Retinal pigment epithelial cell (primary cell): ENCODE measurements around the gene ITGA11.

Source experiments
- DNase-seq: peaks from one replicate; pipeline ENCODE4 v3.0.0-alpha.2; 2010; ENCODE audit warnings: low read depth
- H3K4me3 ChIP-seq: 2 replicates; pipeline ENCODE4 v1.5.1; 2011; ENCODE audit warnings: mild to moderate bottlenecking, low read length, control low read depth, moderate library complexity
- TF ChIP-seq, protein P1 (sequence below): conservative IDR thresholded peaks from 2 replicates; pipeline ENCODE4 v1.5.1; 2011; ENCODE audit warnings: low read depth, low read length, control low read depth, inconsistent platforms

The ITGA11 gene

DNA sequence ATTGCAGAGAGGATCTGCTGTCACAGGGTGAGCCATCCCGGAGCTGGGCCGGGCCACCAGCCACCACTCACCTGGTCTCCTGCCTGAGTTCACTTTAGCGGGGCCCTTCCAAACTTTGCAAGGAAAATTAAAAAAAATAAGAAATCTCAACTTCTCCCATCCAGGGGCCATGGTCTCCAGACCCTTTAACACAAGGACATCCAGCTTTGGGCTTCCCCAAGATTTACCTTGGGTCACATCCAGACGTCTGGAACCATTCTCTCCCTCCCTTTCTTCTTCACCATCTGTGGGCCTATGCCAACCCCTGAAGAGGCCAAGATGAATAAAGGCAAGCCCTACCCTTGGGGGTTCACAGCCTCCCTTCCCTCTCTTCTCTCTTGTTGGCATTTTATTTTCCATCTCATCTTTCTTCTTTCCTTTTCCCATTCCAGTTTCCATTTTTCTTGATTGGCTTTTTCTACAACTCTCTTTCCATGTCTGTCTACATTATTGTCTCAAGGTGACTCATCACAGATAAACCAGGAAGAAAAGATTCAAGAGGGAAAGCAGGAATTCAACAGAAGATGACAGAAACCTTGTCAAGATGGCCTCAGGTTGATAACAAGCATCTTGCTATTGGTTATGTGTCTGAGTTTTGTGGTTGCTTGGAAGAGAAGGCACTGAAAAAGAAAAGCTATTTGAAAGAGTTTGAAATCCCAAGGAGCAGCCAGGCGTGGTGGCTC, 49.5 kb downstream of the ITGA11 start:
- no peak overlapping the region for H3K4me3 ChIP-seq
- TF ChIP-seq, protein P1, sequence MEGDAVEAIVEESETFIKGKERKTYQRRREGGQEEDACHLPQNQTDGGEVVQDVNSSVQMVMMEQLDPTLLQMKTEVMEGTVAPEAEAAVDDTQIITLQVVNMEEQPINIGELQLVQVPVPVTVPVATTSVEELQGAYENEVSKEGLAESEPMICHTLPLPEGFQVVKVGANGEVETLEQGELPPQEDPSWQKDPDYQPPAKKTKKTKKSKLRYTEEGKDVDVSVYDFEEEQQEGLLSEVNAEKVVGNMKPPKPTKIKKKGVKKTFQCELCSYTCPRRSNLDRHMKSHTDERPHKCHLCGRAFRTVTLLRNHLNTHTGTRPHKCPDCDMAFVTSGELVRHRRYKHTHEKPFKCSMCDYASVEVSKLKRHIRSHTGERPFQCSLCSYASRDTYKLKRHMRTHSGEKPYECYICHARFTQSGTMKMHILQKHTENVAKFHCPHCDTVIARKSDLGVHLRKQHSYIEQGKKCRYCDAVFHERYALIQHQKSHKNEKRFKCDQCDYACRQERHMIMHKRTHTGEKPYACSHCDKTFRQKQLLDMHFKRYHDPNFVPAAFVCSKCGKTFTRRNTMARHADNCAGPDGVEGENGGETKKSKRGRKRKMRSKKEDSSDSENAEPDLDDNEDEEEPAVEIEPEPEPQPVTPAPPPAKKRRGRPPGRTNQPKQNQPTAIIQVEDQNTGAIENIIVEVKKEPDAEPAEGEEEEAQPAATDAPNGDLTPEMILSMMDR: no peak
- no peak for DNase-seq

- no peak for DNase-seq
- H3K4me3 ChIP-seq: no peak overlapping the region
- TF ChIP-seq, protein P1: no peak
These were observed 51.5 kb downstream of the ITGA11 start for GRCh38 chr15:68380456-68380855.

DNA sequence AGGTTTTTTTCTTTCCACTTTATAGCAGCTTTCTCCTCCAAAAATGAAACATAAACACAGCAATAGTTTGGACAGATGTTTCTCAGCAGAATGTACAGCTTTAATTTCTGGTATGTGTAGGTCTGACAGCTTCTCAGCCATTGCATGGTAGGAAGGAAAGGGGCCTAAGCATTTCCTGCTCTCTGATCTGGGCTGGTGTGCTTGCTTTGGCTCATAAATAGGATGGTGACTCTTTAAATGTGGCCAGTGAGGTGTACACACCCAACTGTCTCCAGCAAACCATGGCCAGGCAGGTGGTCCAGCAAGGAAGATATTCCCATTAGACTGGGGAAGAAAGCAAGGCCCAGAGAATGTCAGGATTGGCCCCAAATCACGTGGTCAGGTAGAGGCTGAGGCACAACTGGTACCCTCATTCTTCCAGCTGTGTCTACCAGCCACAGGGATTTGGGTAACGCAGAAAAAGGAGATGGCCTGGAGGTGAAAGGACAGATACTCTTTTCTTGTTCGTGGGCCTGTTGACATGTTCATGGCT, 52.1 kb downstream of the ITGA11 start:
- H3K4me3 ChIP-seq: no peak overlapping the region
- TF ChIP-seq, protein P1: no peak
- no peak for DNase-seq

GRCh38 chr15:68379058-68379758, 52.8 kb downstream of the ITGA11 start:
- no peak for DNase-seq
- H3K4me3 ChIP-seq: no peak overlapping the region
- TF ChIP-seq, protein P1: no peak

- TF ChIP-seq, protein P1: no peak
- no peak for DNase-seq
- H3K4me3 ChIP-seq: no peak overlapping the region
These were observed 53.4 kb downstream of the ITGA11 start for GRCh38 chr15:68378595-68378994.

GRCh38 chr15:68377766-68378165, 54.2 kb downstream of the ITGA11 start:
- TF ChIP-seq, protein P1: no peak
- no peak overlapping the region for H3K4me3 ChIP-seq
- no peak for DNase-seq
